Neuronal stem cell (in vitro differentiated cells): ENCODE measurements around the gene PLXNA4.

Experiments
- DNase-seq: peaks from one replicate; pipeline ENCODE4 v3.0.0-alpha.2; 2013; ENCODE audit warnings: low spot score
- H2AFZ ChIP-seq: one replicate; pipeline ENCODE4 v1.6.1; 2013; ENCODE audit warnings: mild to moderate bottlenecking, low read length, inconsistent platforms
- H2AK5ac ChIP-seq: 2 replicates; pipeline ENCODE4 v1.6.1; 2013; ENCODE audit warnings: low read depth, mild to moderate bottlenecking, inconsistent platforms, low read length, moderate library complexity, mixed read lengths
- H2BK120ac ChIP-seq: 2 replicates; pipeline ENCODE4 v1.6.1; 2013; ENCODE audit warnings: low read depth, mild to moderate bottlenecking, inconsistent platforms, low read length, moderate library complexity, mixed read lengths
- H2BK12ac ChIP-seq: one replicate; pipeline ENCODE4 v1.6.1; 2013; ENCODE audit warnings: low read length, inconsistent platforms
- H2BK15ac ChIP-seq: 2 replicates; pipeline ENCODE4 v1.6.1; 2013; ENCODE audit warnings: mild to moderate bottlenecking, low read length, inconsistent platforms, mixed read lengths
- H2BK5ac ChIP-seq: one replicate; pipeline ENCODE4 v1.6.1; 2013; ENCODE audit warnings: inconsistent platforms, mild to moderate bottlenecking, low read length, moderate library complexity
- H3K14ac ChIP-seq: one replicate; pipeline ENCODE4 v1.6.1; 2013; ENCODE audit warnings: low read length, inconsistent platforms
- H3K18ac ChIP-seq: 2 replicates; pipeline ENCODE4 v1.6.1; 2013; ENCODE audit warnings: low read length, inconsistent platforms
- H3K23ac ChIP-seq: 2 replicates; pipeline ENCODE4 v1.6.1; 2013; ENCODE audit warnings: low read depth, mild to moderate bottlenecking, mixed read lengths, low read length, inconsistent platforms; ENCODE audit not compliant: poor library complexity
- H3K27ac ChIP-seq: replicated peaks from 3 replicates; pipeline ENCODE4 v1.5.1; 2013; ENCODE audit warnings: low read length, inconsistent platforms
- H3K27me3 ChIP-seq, 3 experiments: 2 replicates each; pipeline ENCODE4 v1.6.1; 2013; ENCODE audit warnings: low read length in 3 of 3, mild to moderate bottlenecking in 2 of 3, inconsistent platforms in 1 of 3, low read depth in 1 of 3, mixed read lengths in 1 of 3, moderate library complexity in 1 of 3; ENCODE audit not compliant: control insufficient read depth in 3 of 3, insufficient read depth in 3 of 3
- H3K36me3 ChIP-seq, 2 donors: replicated peaks in 1 of 2; 2 replicates each; pipeline ENCODE4 v1.6.1; 2013; ENCODE audit warnings: low read length in 2 of 2; ENCODE audit not compliant: control insufficient read depth in 2 of 2, insufficient read depth in 2 of 2
- H3K4ac ChIP-seq: 2 replicates; pipeline ENCODE4 v1.6.1; 2013; ENCODE audit warnings: inconsistent platforms, mild to moderate bottlenecking, low read length, moderate library complexity
- H3K4me1 ChIP-seq, 2 donors: 1 replicate in 1 of 2; 2 replicates in 1 of 2; pipeline ENCODE4 v1.6.1; 2013; ENCODE audit warnings: low read length in 2 of 2, low read depth in 1 of 2; ENCODE audit not compliant: control insufficient read depth in 2 of 2, insufficient read depth in 1 of 2
- H3K4me2 ChIP-seq: one replicate; pipeline ENCODE4 v1.6.1; 2013; ENCODE audit warnings: mild to moderate bottlenecking, low read length, inconsistent platforms; ENCODE audit not compliant: insufficient read depth, poor library complexity, severe bottlenecking
- H3K4me3 ChIP-seq, 2 donors: 2 replicates each; pipeline ENCODE4 v1.5.1; 2013; ENCODE audit warnings: low read length in 2 of 2, mild to moderate bottlenecking in 2 of 2, inconsistent platforms in 1 of 2, moderate library complexity in 1 of 2
- H3K79me1 ChIP-seq: one replicate; pipeline ENCODE4 v1.6.1; 2013; ENCODE audit warnings: low read depth, mild to moderate bottlenecking, inconsistent platforms, low read length, moderate library complexity
- H3K9ac ChIP-seq: one replicate; pipeline ENCODE4 v1.6.1; 2013; ENCODE audit warnings: mild to moderate bottlenecking, low read depth, low read length, inconsistent platforms; ENCODE audit not compliant: poor library complexity
- H3K9me3 ChIP-seq, 2 donors: replicated peaks in 1 of 2; 2 replicates each; pipeline versions ENCODE3 to v1.6.1; 2013; ENCODE audit warnings: low read length in 2 of 2, mild to moderate bottlenecking in 2 of 2, inconsistent platforms in 1 of 2, low read depth in 1 of 2, mixed read lengths in 1 of 2, moderate library complexity in 1 of 2; ENCODE audit not compliant: control insufficient read depth in 2 of 2, insufficient read depth in 1 of 2
- H4K8ac ChIP-seq: one replicate; pipeline ENCODE4 v1.6.1; 2013; ENCODE audit warnings: low read depth, mild to moderate bottlenecking, inconsistent platforms, low read length, moderate library complexity
- H4K91ac ChIP-seq: one replicate; pipeline ENCODE4 v1.6.1; 2013; ENCODE audit warnings: low read length, low read depth, mild to moderate bottlenecking, inconsistent platforms; ENCODE audit not compliant: poor library complexity
- WGBS, 2 donors: extraction: QIAGEN DNeasy Blood & Tissue Kit; methylation state at CpG; one replicate each; pipeline ENCODE4 v1.1.7; 2013; ENCODE audit warnings: missing lambda C conversion rate in 2 of 2, mixed read lengths in 1 of 2; ENCODE audit not compliant: insufficient read length in 2 of 2, insufficient replicate concordance in 1 of 2; ENCODE audit errors: extremely low coverage in 2 of 2; 5-methylcytosine and 5-hydroxymethylcytosine counted together

PLXNA4 gene

GRCh38 chr7:132239422-132239994 is 336.8 kb downstream of the PLXNA4 start:
- no CpG with 5 or more reads among the region's 5 CpGs for WGBS, 2 donors
- no peak overlapping the region for H3K4me3 ChIP-seq
- H2BK12ac ChIP-seq, result no peak overlapping the region

GRCh38 chr7:132234711-132235110 is 341.6 kb downstream of the PLXNA4 start:
- Histone ChIP-seq H2BK5ac (no peak overlapping the region), H2BK12ac (no peak overlapping the region), H3K14ac (no peak overlapping the region), H3K4ac (no peak overlapping the region), H3K18ac (peak overlapping the region; percentile 40), H4K91ac (no peak overlapping the region), H3K9ac (no peak overlapping the region), H2AFZ (no peak overlapping the region), H3K36me3 (no peaks in the 10 kb centered on the region), H2BK120ac (no peak overlapping the region), H4K8ac (no peak overlapping the region), H3K27ac (no peak overlapping the region), H2BK15ac (no peak overlapping the region), H3K27me3 (no peaks in the 10 kb centered on the region), H3K4me1 (peaks cover 0 to 12% of the 10 kb centered on the region in 2 donors), H3K4me3 (no peak overlapping the region), H3K79me1 (no peaks in the 10 kb centered on the region), H2AK5ac (no peak overlapping the region), H3K4me2 (no peak overlapping the region), H3K9me3 (no peaks in the 10 kb centered on the region), H3K23ac (no peak overlapping the region)
- no peak for DNase-seq

More at GRCh38 chr7:132239422-132239994, 336.8 kb downstream of the PLXNA4 start:
- H3K9ac ChIP-seq, result no peak overlapping the region
- peak overlapping the region; percentile 8 for H2AK5ac ChIP-seq
- H3K9me3 ChIP-seq, result no peaks in the 10 kb centered on the region
- no peaks in the 10 kb centered on the region for H3K79me1 ChIP-seq
- H2BK120ac ChIP-seq, result no peak overlapping the region
- H2AFZ ChIP-seq, result no peak overlapping the region
- no peaks in the 10 kb centered on the region for H3K4me1 ChIP-seq
- H2BK15ac ChIP-seq, result no peak overlapping the region
- H3K14ac ChIP-seq, result no peak overlapping the region
- no peak overlapping the region for H3K4me2 ChIP-seq
- H2BK5ac ChIP-seq, result no peak overlapping the region
- no peak overlapping the region for H3K18ac ChIP-seq
- no peaks in the 10 kb centered on the region for H3K27me3 ChIP-seq
- no peak overlapping the region for H4K91ac ChIP-seq
- no peaks in the 10 kb centered on the region for H3K36me3 ChIP-seq
- no peak overlapping the region for H3K23ac ChIP-seq
- DNase-seq, result no peak
- no peak overlapping the region for H3K4ac ChIP-seq
- no peak overlapping the region for H4K8ac ChIP-seq
- no peak overlapping the region for H3K27ac ChIP-seq

GRCh38 chr7:132232406-132232805 is 343.9 kb downstream of the PLXNA4 start:
- H3K18ac ChIP-seq, result no peak overlapping the region
- H2AK5ac ChIP-seq, result no peak overlapping the region
- no peak overlapping the region for H2BK15ac ChIP-seq
- H3K27me3 ChIP-seq, result no peaks in the 10 kb centered on the region
- no peak overlapping the region for H3K14ac ChIP-seq
- H4K8ac ChIP-seq, result no peak overlapping the region
- no peak overlapping the region for H4K91ac ChIP-seq
- peak overlapping the region; percentile 53 for H3K27ac ChIP-seq
- no peak overlapping the region for H2BK12ac ChIP-seq
- H2BK5ac ChIP-seq, result no peak overlapping the region
- no peaks in the 10 kb centered on the region for H3K9me3 ChIP-seq
- no peaks in the 10 kb centered on the region for H3K79me1 ChIP-seq
- no peak overlapping the region for H3K9ac ChIP-seq
- no peaks in the 10 kb centered on the region for H3K36me3 ChIP-seq
- no peak overlapping the region for H2AFZ ChIP-seq
- H2BK120ac ChIP-seq, result no peak overlapping the region
- peaks cover 0 to 12% of the 10 kb centered on the region in 2 donors for H3K4me1 ChIP-seq
- H3K23ac ChIP-seq, result no peak overlapping the region
- H3K4me3 ChIP-seq, result no peak overlapping the region
- H3K4ac ChIP-seq, result no peak overlapping the region
- WGBS, 2 donors, result no CpG with 5 or more reads among the region's 3 CpGs
- no peak overlapping the region for H3K4me2 ChIP-seq
- peak; percentile 31 for DNase-seq

- Histone ChIP-seq H4K91ac (no peak overlapping the region), H2BK5ac (peak overlapping the region; percentile 30), H3K9ac (no peak overlapping the region), H3K23ac (no peak overlapping the region), H3K4me2 (no peak overlapping the region), H2AK5ac (no peak overlapping the region), H2BK120ac (no peak overlapping the region), H2AFZ (no peak overlapping the region), H3K27ac (no peak overlapping the region), H3K27me3 (no peaks in the 10 kb centered on the region), H3K4me1 (peaks cover 0 to 18% of the 10 kb centered on the region in 2 donors), H3K4ac (no peak overlapping the region), H4K8ac (no peak overlapping the region), H3K18ac (no peak overlapping the region), H3K79me1 (no peaks in the 10 kb centered on the region), H3K14ac (no peak overlapping the region), H3K36me3 (no peaks in the 10 kb centered on the region), H2BK15ac (no peak overlapping the region), H3K9me3 (no peaks in the 10 kb centered on the region), H2BK12ac (no peak overlapping the region), H3K4me3 (no peak overlapping the region)
- WGBS, 2 donors, result no CpG with 5 or more reads among the region's 7 CpGs
- no peak for DNase-seq
These were observed 345.8 kb downstream of the PLXNA4 start for GRCh38 chr7:132230462-132230861.
